GM18868 (cell line): Measurements from ENCODE around the gene HGD.

ENCODE experiments used
- ATAC-seq: cut with Tn5 transposase; IDR thresholded peaks from one replicate; pipeline ENCODE4 v1.9.1; 2021; ENCODE audit warnings: mild to moderate bottlenecking, moderate library complexity; ENCODE audit not compliant: unreplicated experiment

The HGD gene

GRCh38 chr3:120596116-120596852 lies 85.8 kb downstream of the HGD start, which contains the start of gene NDUFB4:
TSS of gene NDUFB4 (plus strand) at chr3:120596336. CDS start at chr3:120596360, 24 bp downstream.
- ATAC-seq: peak; percentile 88

GRCh38 chr3:120595788-120596115 lies 86.3 kb downstream of the HGD start:
- ATAC-seq: no peak

GRCh38 chr3:120587332-120587975 lies 94.6 kb downstream of the HGD start:
- no peak for ATAC-seq
